ENCODE measurements around the gene ST3GAL2.

The ST3GAL2 gene

GRCh38 chr16:70467608-70468007 lies 28.7 kb upstream of the ST3GAL2 start:
- Histone ChIP-seq H3K9me3 (ENCODE audit: control insufficient read depth, low read length) (no peaks in the 10 kb centered on the region), H3K36me3 (ENCODE audit: control insufficient read depth, insufficient read depth, low read length) (no peaks in the 10 kb centered on the region), H3K27ac (no peak overlapping the region), H3K4me2 (ENCODE audit: low read length) (no peak overlapping the region), H3K4me1 (no peaks in the 10 kb centered on the region), H3K4me3 (ENCODE audit: low read depth, low read length) (no peak overlapping the region), H3K9ac (no peak overlapping the region), H2AFZ (no peak overlapping the region), H3K27me3 (ENCODE audit: control insufficient read depth, insufficient read depth, low read length) (no peaks in the 10 kb centered on the region), H3K79me2 (no peaks in the 10 kb centered on the region)
- TF ChIP-seq CTCF (IDR thresholded peaks at IDR 0.05), result no peak

- Histone ChIP-seq H3K27me3 (ENCODE audit: control insufficient read depth, insufficient read depth, low read length) (no peaks in the 10 kb centered on the region), H3K9me3 (ENCODE audit: control insufficient read depth, low read length) (no peaks in the 10 kb centered on the region), H3K4me1 (no peaks in the 10 kb centered on the region), H3K27ac (no peak overlapping the region), H3K4me2 (ENCODE audit: low read length) (no peak overlapping the region), H3K9ac (no peak overlapping the region), H3K36me3 (ENCODE audit: control insufficient read depth, insufficient read depth, low read length) (no peaks in the 10 kb centered on the region), H3K4me3 (ENCODE audit: low read depth, low read length) (no peak overlapping the region), H2AFZ (no peak overlapping the region), H3K79me2 (no peaks in the 10 kb centered on the region)
- peak; percentile 17 for TF ChIP-seq CTCF (IDR thresholded peaks at IDR 0.05)
These were observed 28.2 kb upstream of the ST3GAL2 start for GRCh38 chr16:70467113-70467512.

GRCh38 chr16:70466805-70467076 lies 27.8 kb upstream of the ST3GAL2 start:
- no peaks in the 10 kb centered on the region for H3K36me3 ChIP-seq (ENCODE audit: control insufficient read depth, insufficient read depth, low read length)
- H3K4me2 ChIP-seq (ENCODE audit: low read length), result no peak overlapping the region

GRCh38 chr16:70465999-70466804 lies 27.3 kb upstream of the ST3GAL2 start:
- Histone ChIP-seq H3K4me1 (no peaks in the 10 kb centered on the region), H3K4me2 (ENCODE audit: low read length) (no peak overlapping the region), H3K79me2 (peaks cover 2% of the 10 kb centered on the region), H3K36me3 (ENCODE audit: control insufficient read depth, insufficient read depth, low read length) (no peaks in the 10 kb centered on the region), H3K27me3 (ENCODE audit: control insufficient read depth, insufficient read depth, low read length) (no peaks in the 10 kb centered on the region), H3K27ac (no peak overlapping the region), H3K9ac (no peak overlapping the region), H3K9me3 (ENCODE audit: control insufficient read depth, low read length) (no peaks in the 10 kb centered on the region), H2AFZ (no peak overlapping the region), H3K4me3 (ENCODE audit: low read depth, low read length) (no peak overlapping the region)
- no peak for TF ChIP-seq CTCF (IDR thresholded peaks at IDR 0.05)

More at GRCh38 chr16:70466805-70467076, 27.8 kb upstream of the ST3GAL2 start:
- H3K79me2 ChIP-seq, result peaks cover under 1% of the 10 kb centered on the region
- no peak overlapping the region for H3K27ac ChIP-seq
- no peaks in the 10 kb centered on the region for H3K4me1 ChIP-seq
- TF ChIP-seq CTCF (IDR thresholded peaks at IDR 0.05), result no peak
- no peak overlapping the region for H3K4me3 ChIP-seq (ENCODE audit: low read depth, low read length)
- H3K9ac ChIP-seq, result no peak overlapping the region
- H3K27me3 ChIP-seq (ENCODE audit: control insufficient read depth, insufficient read depth, low read length), result no peaks in the 10 kb centered on the region
- no peaks in the 10 kb centered on the region for H3K9me3 ChIP-seq (ENCODE audit: control insufficient read depth, low read length)
- no peak overlapping the region for H2AFZ ChIP-seq

- H3K4me2 ChIP-seq (ENCODE audit: low read length), result no peak overlapping the region
- no peak overlapping the region for H3K27ac ChIP-seq
- H3K36me3 ChIP-seq (ENCODE audit: control insufficient read depth, insufficient read depth, low read length), result no peaks in the 10 kb centered on the region
- no peaks in the 10 kb centered on the region for H3K27me3 ChIP-seq (ENCODE audit: control insufficient read depth, insufficient read depth, low read length)
- TF ChIP-seq CTCF (IDR thresholded peaks at IDR 0.05), result no peak
- no peak overlapping the region for H3K4me3 ChIP-seq (ENCODE audit: low read depth, low read length)
- H3K4me1 ChIP-seq, result no peaks in the 10 kb centered on the region
- peaks cover 2% of the 10 kb centered on the region for H3K79me2 ChIP-seq
- H3K9ac ChIP-seq, result no peak overlapping the region
- no peak overlapping the region for H2AFZ ChIP-seq
- no peaks in the 10 kb centered on the region for H3K9me3 ChIP-seq (ENCODE audit: control insufficient read depth, low read length)
These were observed 24.3 kb upstream of the ST3GAL2 start for GRCh38 chr16:70463235-70463634.

Data from parathyroid adenoma (tissue), 2 donors.